ENCODE data around the gene HEG1.

GRCh38 chr3:125003369-125003853 lies 52.4 kb downstream of the HEG1 start:
- TF ChIP-seq POLR2A (IDR thresholded peaks at IDR 0.05) (no peak), CTCF (IDR thresholded peaks at IDR 0.05) (no peak)

Data from Peyer's patch (tissue), 4 donors.